GM18907 (cell line): ENCODE results near the gene IQSEC1.

Experiments used
- ATAC-seq: cut with Tn5 transposase; IDR thresholded peaks from one replicate; pipeline ENCODE4 v1.9.1; 2021; ENCODE audit warnings: mild to moderate bottlenecking, moderate library complexity; ENCODE audit not compliant: unreplicated experiment

IQSEC1 gene

DNA sequence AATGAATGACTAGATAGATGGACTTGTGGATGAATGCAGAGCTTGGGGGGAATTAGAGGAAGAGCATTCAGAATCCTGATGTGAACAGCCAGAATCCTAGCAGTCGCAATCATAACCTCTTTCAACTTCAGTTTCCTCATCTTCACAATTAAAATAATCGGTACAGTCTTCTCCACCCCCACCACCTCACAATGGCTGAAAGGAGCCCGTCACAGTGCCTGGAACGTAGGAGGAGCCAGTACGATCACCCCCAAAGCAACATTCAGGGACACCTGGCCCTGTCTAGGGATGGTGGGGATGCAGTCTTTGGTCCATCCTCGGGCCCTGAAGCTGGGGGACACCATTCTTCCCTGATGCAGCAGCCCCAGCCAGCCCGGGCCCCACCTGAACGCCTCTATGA, 151.5 kb downstream of the IQSEC1 start:
- ATAC-seq, result no peak

GRCh38 chr3:12920967-12921366, 152.3 kb downstream of the IQSEC1 start:
- ATAC-seq, result no peak

DNA sequence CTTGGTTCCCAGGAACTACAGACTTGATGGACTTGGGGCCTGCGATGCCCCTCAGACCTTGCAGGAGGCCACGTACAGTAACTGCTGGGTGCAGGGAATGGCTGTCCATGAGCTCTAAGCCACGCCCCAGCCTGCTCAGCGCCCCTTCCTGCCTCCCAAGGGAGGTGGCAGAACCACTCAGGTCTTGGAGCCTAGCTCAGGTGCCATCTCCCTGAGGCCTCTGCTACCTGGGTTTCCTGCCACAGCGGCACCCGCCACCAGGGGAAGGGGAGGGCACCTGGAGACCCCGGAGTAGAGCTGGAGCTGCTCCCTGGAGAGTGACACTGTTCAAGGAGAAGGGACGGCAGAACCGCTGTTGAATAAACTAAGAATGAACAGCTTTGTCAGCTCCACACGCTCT, 154.0 kb downstream of the IQSEC1 start:
- ATAC-seq, result no peak

DNA sequence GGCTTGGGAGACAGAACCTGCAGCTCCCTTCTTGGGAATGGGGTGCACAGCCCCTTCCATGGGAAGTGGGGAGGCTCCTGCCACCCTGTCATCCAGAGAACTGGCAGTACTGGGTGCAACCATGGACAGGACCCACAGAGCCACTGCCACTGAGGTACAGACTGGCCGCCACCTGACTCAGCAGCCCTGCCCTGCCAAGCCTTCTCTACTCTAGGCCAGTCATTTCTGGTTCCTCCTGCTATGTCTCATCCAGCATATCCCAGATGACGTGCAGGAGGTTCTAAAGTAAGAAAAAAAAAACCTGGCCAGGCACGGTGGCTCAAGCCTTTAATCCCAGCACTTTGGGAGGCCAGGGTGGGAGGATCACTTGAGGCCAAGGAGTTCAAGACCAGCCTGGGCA, 155.0 kb downstream of the IQSEC1 start:
- ATAC-seq, result no peak

GRCh38 chr3:12916159-12916558, 157.1 kb downstream of the IQSEC1 start:
- ATAC-seq, result peak; percentile 64

DNA sequence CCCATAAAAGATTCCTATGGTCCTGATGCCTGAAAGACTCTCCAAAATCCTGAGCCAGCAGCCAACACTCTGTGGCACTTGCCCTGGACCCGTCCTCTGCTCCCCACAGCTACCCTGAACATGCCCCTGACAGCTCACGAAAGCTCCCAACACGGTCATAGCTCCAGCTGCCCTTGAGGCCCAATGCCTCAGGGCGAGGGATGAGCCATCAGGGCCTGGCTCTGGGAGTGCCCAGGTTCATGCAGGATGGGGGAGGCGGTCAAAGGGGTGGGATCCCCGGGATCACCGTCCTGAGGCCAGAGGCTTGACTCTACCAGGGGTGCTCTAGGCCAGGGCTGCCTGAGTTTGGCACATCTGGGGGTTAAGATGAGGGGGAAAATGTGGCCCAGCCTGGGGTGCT, 159.1 kb downstream of the IQSEC1 start:
- ATAC-seq, result no peak

DNA sequence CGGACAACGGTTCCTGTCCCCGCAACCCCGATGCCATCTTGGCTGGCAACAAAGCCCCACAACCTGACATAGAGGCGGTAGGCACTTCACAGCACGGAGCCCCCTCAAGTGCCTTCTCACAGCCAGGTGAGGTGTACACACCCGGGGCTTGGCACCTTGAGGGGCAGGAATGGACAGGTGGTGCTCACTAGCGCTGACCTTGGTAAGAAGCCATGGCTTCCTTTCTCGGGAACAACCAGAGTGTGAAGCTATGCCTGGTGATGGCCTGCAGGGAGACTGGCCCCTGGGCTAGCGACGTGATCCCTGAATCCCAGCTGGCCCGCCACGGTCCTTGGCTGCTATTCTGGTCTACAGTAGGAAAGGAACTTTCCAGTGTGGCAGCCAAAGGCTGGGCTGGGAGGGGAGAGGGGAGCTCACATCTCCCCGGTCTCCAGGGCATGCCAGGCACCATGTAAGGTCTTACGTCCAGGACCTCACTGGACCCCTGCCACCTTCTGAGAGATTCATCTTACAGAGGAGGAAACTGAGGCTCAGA, 161.3 kb downstream of the IQSEC1 start:
- ATAC-seq, result no peak

GRCh38 chr3:12910356-12911099, 162.7 kb downstream of the IQSEC1 start:
- no peak for ATAC-seq

GRCh38 chr3:12909710-12910109, 163.5 kb downstream of the IQSEC1 start:
- ATAC-seq, result no peak

DNA sequence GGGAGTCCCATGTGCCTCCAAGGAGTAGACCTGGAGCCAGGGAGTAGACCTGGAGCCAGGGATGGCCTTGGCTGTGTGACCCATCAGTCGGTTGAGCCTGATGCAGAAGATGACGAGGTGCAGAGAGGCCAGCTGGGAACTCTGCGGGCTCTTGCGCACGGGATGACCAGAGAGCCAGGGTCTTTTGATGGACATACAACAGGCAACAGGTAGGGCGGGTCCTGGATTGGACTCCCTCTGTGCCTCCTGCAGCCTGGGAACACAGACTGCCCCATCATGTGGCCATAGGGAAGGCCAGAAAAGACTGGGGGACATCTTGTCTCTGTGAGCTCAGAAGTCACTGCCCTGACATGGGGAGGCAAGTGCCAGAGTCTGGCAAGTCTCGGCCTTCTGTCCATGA, 164.4 kb downstream of the IQSEC1 start:
- ATAC-seq, result no peak

GRCh38 chr3:12908136-12908730, 165.0 kb downstream of the IQSEC1 start:
- ATAC-seq, result no peak

DNA sequence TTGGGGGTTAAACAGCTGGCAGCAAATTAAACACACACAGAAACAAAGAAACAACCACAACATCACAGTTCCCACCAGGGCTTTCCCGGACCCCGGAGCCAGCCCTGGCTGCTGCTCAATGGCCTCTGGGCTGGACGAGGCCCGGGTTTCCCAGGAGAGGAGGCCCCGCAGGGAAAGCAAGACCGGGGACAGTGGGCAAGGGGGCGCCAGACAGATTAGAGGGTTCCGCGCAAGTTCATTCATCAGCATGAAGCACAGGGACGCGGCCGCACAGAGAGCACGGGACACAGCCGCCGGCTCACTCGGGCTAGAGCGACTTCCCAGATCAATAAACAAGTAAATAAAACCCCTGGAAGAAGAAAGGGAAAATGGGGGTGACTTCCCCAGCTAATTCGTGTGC, 165.5 kb downstream of the IQSEC1 start:
- no peak for ATAC-seq

GRCh38 chr3:12907296-12907695, 165.9 kb downstream of the IQSEC1 start:
- no peak for ATAC-seq

GRCh38 chr3:12906916-12907290, 166.3 kb downstream of the IQSEC1 start:
- no peak for ATAC-seq

GRCh38 chr3:12906141-12906915, 166.9 kb downstream of the IQSEC1 start:
- no peak for ATAC-seq

GRCh38 chr3:12905316-12906071, 167.7 kb downstream of the IQSEC1 start:
- ATAC-seq, result no peak

- no peak for ATAC-seq
Observed at GRCh38 chr3:12904951-12905315, 168.3 kb downstream of the IQSEC1 start.

DNA sequence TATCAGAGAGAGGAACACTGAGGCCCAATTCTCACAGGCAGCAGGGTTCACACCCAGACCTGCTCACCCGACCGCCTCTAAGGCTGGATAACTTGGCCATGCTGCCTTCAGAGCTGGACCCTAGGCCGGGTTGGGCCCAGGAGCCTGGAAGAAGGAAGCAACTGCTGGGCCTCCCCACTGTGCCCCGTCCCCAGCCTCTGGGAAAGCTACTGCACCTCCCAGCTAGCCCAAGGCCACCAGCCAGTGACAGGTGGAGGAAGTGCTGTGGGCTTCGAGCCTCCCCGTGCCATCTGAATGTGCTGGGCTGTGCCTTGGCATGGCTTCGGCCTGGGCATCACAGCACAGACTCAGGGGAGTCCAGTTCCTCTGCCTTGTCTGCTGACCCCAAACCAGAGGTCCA, 169.3 kb downstream of the IQSEC1 start:
- no peak for ATAC-seq

DNA sequence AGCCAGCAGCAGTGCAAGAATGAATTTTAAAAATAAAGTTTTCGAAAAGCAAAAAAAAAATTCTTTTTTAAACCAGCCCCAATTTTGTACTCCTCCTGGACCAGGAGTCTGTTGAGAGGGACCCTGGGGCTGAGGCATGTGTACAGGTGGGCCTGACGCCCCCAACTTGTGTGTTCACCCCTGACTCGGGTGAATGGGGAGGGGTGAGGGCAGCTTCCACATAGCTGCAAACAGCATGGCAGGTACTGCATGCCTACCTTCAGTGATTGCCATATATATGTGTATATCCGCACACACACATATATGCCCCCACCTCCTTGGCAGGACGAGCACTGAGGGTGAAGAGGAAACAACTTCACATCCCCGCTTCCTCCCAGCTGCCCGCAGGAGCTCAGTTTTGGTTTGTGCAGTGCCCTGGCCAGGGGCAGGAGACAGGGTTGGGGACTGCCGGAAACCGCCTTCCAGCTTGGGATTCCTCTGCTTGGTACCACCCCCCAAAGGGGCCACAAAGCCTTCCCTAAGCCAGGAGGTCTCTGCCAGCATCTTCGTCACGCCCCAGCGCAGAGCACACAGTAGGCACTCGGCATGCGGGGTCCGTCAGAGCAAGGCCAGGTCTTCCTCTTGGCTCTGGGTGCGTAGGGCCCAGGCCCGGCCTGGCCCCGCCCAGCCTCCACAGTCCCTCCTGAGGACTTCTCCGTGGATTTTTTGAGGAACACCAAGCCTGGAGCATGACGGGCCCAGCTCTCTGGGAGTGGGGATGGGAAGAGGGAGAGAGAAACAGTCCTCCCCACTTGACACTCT, 170.0 kb downstream of the IQSEC1 start:
- ATAC-seq, result no peak
